ENCODE data around the gene CBX4.
A peak's percentile ranks its signal among the peaks of the same experiment; 100 is the strongest.

CBX4 gene

GRCh38 chr17:79840269-79840988 is 1.2 kb upstream of the CBX4 start:
- peak overlapping the region; percentile 75; the same call in 1 of the 2 replicates for H3K27ac ChIP-seq (ENCODE audit: extremely low read depth, low read depth, low read length)
- H3K36me3 ChIP-seq (ENCODE audit: control insufficient read depth in 2 of 2, insufficient read depth in 1 of 2, low read length in 2 of 2) = peaks cover 0 to 18% of the 10 kb centered on the region in 2 experiments; a peak in 1 of 3 replicates
- ChIA-PET POLR2A (interaction anchor here (0.9 to 4.0 kb wide), 17 partner anchors 11 to 168 kb away, joined by 3 to 74 read pairs (median 5); partner anchors contain the start of gene CBX8), CTCF (interaction anchor here (0.6 to 2.9 kb wide), 32 partner anchors 10 to 244 kb away, joined by 3 to 31 read pairs (median 4); no protein-coding TSS in a partner anchor)
- H3K9me3 ChIP-seq (ENCODE audit: control insufficient read depth, insufficient read depth, low read depth, low read length) = no peaks in the 10 kb centered on the region
- peaks cover 29% of the 10 kb centered on the region for H3K4me1 ChIP-seq (ENCODE audit: control insufficient read depth, insufficient read depth, low read length)
- H3K4me3 ChIP-seq (ENCODE audit: low read depth, low read length) = no peak overlapping the region
- TF ChIP-seq ZBTB26 (tag by site-specific recombination; optimal IDR thresholded peaks at IDR 0.05) = no peak
- no peak for TF ChIP-seq ZNF2 (tag by site-specific recombination; IDR thresholded peaks at IDR 0.05)
- 0 out of 2 replicates have a peak, but pooled peaks have one; percentile 14 for TF ChIP-seq ZBTB6 (tag by site-specific recombination; IDR thresholded peaks at IDR 0.05)
- TF ChIP-seq ZNF10 (tag by site-specific recombination; IDR thresholded peaks at IDR 0.05) = no peak
- TF ChIP-seq ZBTB1 (tag by site-specific recombination; IDR thresholded peaks at IDR 0.05) = no peak
- no peak for TF ChIP-seq ZSCAN30 (tag by site-specific recombination; IDR thresholded peaks at IDR 0.05)
- no peak for TF ChIP-seq PRDM2 (tag by site-specific recombination; IDR thresholded peaks at IDR 0.05; ENCODE audit: borderline replicate concordance)
- TF ChIP-seq YY1 (tag by site-specific recombination; IDR thresholded peaks at IDR 0.05) = no peak
- no peak for TF ChIP-seq KLF17 (tag by site-specific recombination; IDR thresholded peaks at IDR 0.05)
- 0 out of 2 replicates have a peak, but pooled peaks have one; percentile 21 for TF ChIP-seq ZNF148 (tag by site-specific recombination; IDR thresholded peaks at IDR 0.05; ENCODE audit: borderline replicate concordance)
- TF ChIP-seq FEZF1 (tag by site-specific recombination; IDR thresholded peaks at IDR 0.05) = 0 out of 2 replicates have a peak, but pooled peaks have one; percentile 8
- TF ChIP-seq ZNF792 (tag by site-specific recombination; IDR thresholded peaks at IDR 0.05) = no peak
- no peak for TF ChIP-seq ZNF449 (tag by site-specific recombination; IDR thresholded peaks at IDR 0.05)
- no peak for TF ChIP-seq ZFP41 (tag by site-specific recombination; IDR thresholded peaks at IDR 0.05; ENCODE audit: borderline replicate concordance)
- no peak for TF ChIP-seq KLF8 (tag by site-specific recombination; IDR thresholded peaks at IDR 0.05)
- no peak for TF ChIP-seq ZBTB10 (tag by site-specific recombination; IDR thresholded peaks at IDR 0.05)
- no peak for TF ChIP-seq ZNF24 (tag by site-specific recombination; IDR thresholded peaks at IDR 0.05)
- TF ChIP-seq ZNF341 (tag by site-specific recombination; IDR thresholded peaks at IDR 0.05; ENCODE audit: low read depth) = no peak
- TF ChIP-seq ZNF768 (tag by site-specific recombination; IDR thresholded peaks at IDR 0.05) = no peak
- no peak for TF ChIP-seq ZNF239 (tag by site-specific recombination; IDR thresholded peaks at IDR 0.05)
